Erythroblast (primary cell): ENCODE results near the gene SF3B6.

Source experiments
- GATA1 ChIP-seq: IDR thresholded peaks from 2 replicates; pipeline ENCODE4 v1.6.1; 2011; ENCODE audit warnings: low read depth, mild to moderate bottlenecking, control low read depth, low read length, moderate library complexity
- POLR2A ChIP-seq: IDR thresholded peaks from 2 replicates; pipeline ENCODE4 v1.6.1; 2011; ENCODE audit warnings: mild to moderate bottlenecking, low read length

GRCh38 chr2:24021122-24021998, 54.8 kb downstream of the SF3B6 start:
- TF ChIP-seq POLR2A = no peak
- no peak for TF ChIP-seq GATA1
